Measurements from ENCODE around the gene DENND5B. TPM values are rescaled to one million over a fixed set of nuclear protein-coding genes. Genes with fewer than 3 reads are reported as not detected.
A peak's percentile ranks its signal among the peaks of the same experiment; 100 is the strongest.
"Not testable (repeated sequence)": the region's sequence is repeated elsewhere in the genome, so short reads cannot be mapped to it uniquely, and the experiment has no call there.

DENND5B gene
- total RNA-seq, 4 donors from 2014 or later, result 32.2 to 59.2 (median 57.2) TPM

- H3K4me3 ChIP-seq, result no peak overlapping the region
- peaks cover 0 to 46% (median 0%) of the 10 kb centered on the region in 3 donors for H3K36me3 ChIP-seq
- H3K9me3 ChIP-seq, result no peaks in the 10 kb centered on the region
- no peaks in the 10 kb centered on the region for H3K27me3 ChIP-seq
- no peak for DNase-seq
- H3K4me1 ChIP-seq, result no peaks in the 10 kb centered on the region
- TF ChIP-seq POLR2A (IDR thresholded peaks at IDR 0.05) (no peak), CTCF (IDR thresholded peaks at IDR 0.05) (no peak)
- H3K27ac ChIP-seq, result no peak overlapping the region
Measured at GRCh38 chr12:31387466-31387865, 203.5 kb downstream of the DENND5B start.

GRCh38 chr12:31387011-31387410 lies 203.9 kb downstream of the DENND5B start:
- H3K9me3 ChIP-seq, result no peaks in the 10 kb centered on the region
- no peaks in the 10 kb centered on the region for H3K4me1 ChIP-seq
- no peak for DNase-seq
- H3K27ac ChIP-seq, result no peak overlapping the region
- no peaks in the 10 kb centered on the region for H3K27me3 ChIP-seq
- peaks cover 0 to 46% (median 0%) of the 10 kb centered on the region in 3 donors for H3K36me3 ChIP-seq
- TF ChIP-seq CTCF (IDR thresholded peaks at IDR 0.05) (no peak), POLR2A (IDR thresholded peaks at IDR 0.05) (no peak)
- H3K4me3 ChIP-seq, result no peak overlapping the region

GRCh38 chr12:31386364-31386777 lies 204.6 kb downstream of the DENND5B start:
- TF ChIP-seq POLR2A (IDR thresholded peaks at IDR 0.05) (no peak), CTCF (IDR thresholded peaks at IDR 0.05) (no peak)
- DNase-seq, result no peak
- Histone ChIP-seq H3K9me3 (no peaks in the 10 kb centered on the region), H3K4me3 (no peak overlapping the region), H3K27me3 (no peaks in the 10 kb centered on the region), H3K4me1 (no peaks in the 10 kb centered on the region), H3K36me3 (peaks cover 0 to 39% (median 0%) of the 10 kb centered on the region in 3 donors), H3K27ac (no peak overlapping the region)

- not testable (repeated sequence) for H3K9me3 ChIP-seq, DNase-seq, H3K27ac ChIP-seq, H3K4me3 ChIP-seq, H3K4me1 ChIP-seq, H3K36me3 ChIP-seq, H3K27me3 ChIP-seq
Measured at GRCh38 chr12:31377210-31377609, 213.7 kb downstream of the DENND5B start.

GRCh38 chr12:31375422-31375821 lies 215.5 kb downstream of the DENND5B start:
- not testable (repeated sequence) for H3K4me3 ChIP-seq, H3K27me3 ChIP-seq, H3K27ac ChIP-seq, H3K36me3 ChIP-seq, H3K4me1 ChIP-seq, H3K9me3 ChIP-seq
- DNase-seq, result peak in 1 of 3 donors; percentile 3

- Histone ChIP-seq H3K36me3 (no peaks in the 10 kb centered on the region), H3K9me3 (no peaks in the 10 kb centered on the region)
Measured at GRCh38 chr12:31371256-31371620, 219.7 kb downstream of the DENND5B start.

More at GRCh38 chr12:31371256-31371620, 219.7 kb downstream of the DENND5B start:
- no peaks in the 10 kb centered on the region for H3K27me3 ChIP-seq
- peak in 1 of 3 donors; percentile 59 for DNase-seq
- H3K4me1 ChIP-seq, result no peaks in the 10 kb centered on the region
- H3K27ac ChIP-seq, result peak overlapping the region in 3 of 4 donors; percentile 73 to 87 (median 75)
- TF ChIP-seq CTCF (IDR thresholded peaks at IDR 0.05), result no peak
- no peak for TF ChIP-seq POLR2A (IDR thresholded peaks at IDR 0.05)
- H3K4me3 ChIP-seq, result peak overlapping the region in 2 of 4 donors; percentile 15 to 20

All from Peyer's patch (tissue), 4 donors.